A549 treated with Hydrocortisone at 1 μM for 4 hours (cell line): Measurements from ENCODE around the gene NPAT. TPM values are rescaled to one million over a fixed set of nuclear protein-coding genes. Genes with fewer than 3 reads are reported as not detected.

Experiments
- total RNA-seq: library from RNA; stranded (reverse); fragments of 200-300 nt; extraction: Qiagen RNA extraction; gene quantifications from 5 replicates; pipeline ENCODE4 v1.2.3, GENCODE V29; 2022

Gene NPAT
- total RNA-seq: 3.7 to 6.3 TPM (median 4.0 TPM) in 5 replicates

GRCh38 chr11:108222574-108223347, at the start of gene NPAT, which contains the start of gene ATM:
Gene NPAT, minus strand, starts transcription at chr11:108222638. Its CDS starts 102 bp downstream, at chr11:108222536.
Gene ATM, plus strand, starts transcription at chr11:108223067. Its CDS starts 4,558 bp downstream, at chr11:108227625.

GRCh38 chr11:108121274-108122155, 100.9 kb downstream of the NPAT start, which contains the start of gene ACAT1:
Gene ACAT1, plus strand, starts transcription at chr11:108121567. Its CDS starts 40 bp downstream, at chr11:108121607.

Other genes starting within 250 kb of the NPAT start
- gene CUL5, start 213.7 kb downstream of the NPAT start, total RNA-seq: 6.7 to 9.7 TPM (median 9.5 TPM) in 5 replicates
- gene ACAT1, start 101.1 kb downstream of the NPAT start, total RNA-seq: 63.7 to 86.7 TPM (median 67.5 TPM) in 5 replicates
- gene ATM, start 429 bp upstream of the NPAT start, total RNA-seq: 5.7 to 12.2 TPM (median 7.9 TPM) in 5 replicates
- 0.16 to 0.60 TPM (median 0.21 TPM) in 5 replicates for gene C11orf65, start 244.9 kb upstream of the NPAT start, total RNA-seq